ENCODE measurements around the gene PSG6.

DNA sequence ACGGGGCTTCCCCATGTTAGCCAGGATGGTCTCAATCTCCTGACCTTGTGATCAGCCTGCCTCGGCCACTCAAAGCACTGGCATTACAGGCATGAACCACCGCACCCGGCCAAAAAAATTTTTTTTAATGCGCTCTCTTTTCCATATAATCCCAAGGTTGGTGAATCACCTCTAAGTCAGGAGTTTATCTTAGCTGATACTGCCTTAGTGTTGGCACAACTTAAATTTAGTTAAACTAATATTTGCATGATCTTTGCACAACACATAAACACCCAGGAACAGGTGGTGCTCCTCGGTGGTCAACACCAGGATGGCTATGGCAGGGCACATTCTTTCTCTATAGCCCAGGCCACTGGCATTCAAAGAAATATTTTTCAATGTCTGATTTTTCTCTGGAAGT lies 43.4 kb upstream of the PSG6 start:
- TF ChIP-seq POLR2A (IDR thresholded peaks at IDR 0.05; ENCODE audit: low read depth, low read length) (no peak), TAF1 (IDR thresholded peaks at IDR 0.05; ENCODE audit: borderline replicate concordance, low read depth, low read length) (no peak), POLR2AphosphoS5 (IDR thresholded peaks at IDR 0.05; ENCODE audit: low read depth, low read length) (no peak)
